Measurements from ENCODE around the gene HMCN2.

DNA sequence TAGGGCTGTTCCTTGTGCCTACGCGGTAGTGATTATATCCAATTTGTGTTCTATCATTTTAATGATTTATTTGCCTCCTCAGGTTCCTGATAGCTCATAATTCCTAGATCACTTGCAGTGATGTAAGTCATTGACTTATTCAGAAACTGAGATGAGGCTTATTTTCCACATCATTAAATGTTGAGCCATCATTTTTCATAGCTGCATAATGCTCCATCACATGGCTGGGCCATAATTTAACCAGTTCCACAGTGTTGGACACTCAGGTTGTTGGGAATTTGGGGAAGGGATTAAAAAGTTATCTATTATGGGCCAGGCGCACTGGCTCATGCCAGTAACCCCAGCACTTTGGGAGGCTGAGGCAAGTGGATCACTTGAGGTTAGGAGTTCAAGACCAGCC is 35.8 kb upstream of the HMCN2 start:
- TF ChIP-seq YY1 (IDR thresholded peaks at IDR 0.05; ENCODE audit: insufficient read depth, insufficient read length) (no peak), SUZ12 (IDR thresholded peaks at IDR 0.05; ENCODE audit: extremely low read depth, insufficient read depth, insufficient read length) (no peak)
